HEK293 (cell line): ENCODE results near the gene NCOR1.

Experiments used
- CTCF ChIA-PET: fragments of 350-600 bp; formaldehyde crosslinking; extraction: SDS; loops from one replicate; lab custom pipeline; 2021; ENCODE audit warnings: antibody characterized with exemption; lab: Yijun Ruan, JAX
- POLR2A ChIA-PET: fragments of 300-600 bp; formaldehyde crosslinking; extraction: SDS; loops from one replicate; lab custom pipeline; 2020; ENCODE audit warnings: antibody characterized with exemption, inconsistent platforms; lab: Yijun Ruan, JAX
- H3K27ac ChIP-seq: fragments of 200-500 bp; sonication (Bioruptor generic); 2 replicates; pipeline ENCODE4 v1.5.1; 2014; ENCODE audit warnings: low read depth, low read length, control low read depth, inconsistent platforms; ENCODE audit errors: extremely low read depth
- H3K36me3 ChIP-seq, 2 experiments: fragments of 200-500 bp in 1 of 2; sonication (Bioruptor generic) in 1 of 2; 1 replicate in 1 of 2; 2 replicates in 1 of 2; pipeline ENCODE4 v1.5.1; 2014 to 2017; ENCODE audit warnings: inconsistent platforms in 2 of 2, low read length in 2 of 2; ENCODE audit not compliant: control insufficient read depth in 2 of 2, insufficient read depth in 1 of 2
- H3K4me1 ChIP-seq: fragments of 200-500 bp; sonication (Bioruptor generic); 2 replicates; pipeline ENCODE4 v1.5.1; 2014; ENCODE audit warnings: mild to moderate bottlenecking, low read length, inconsistent platforms; ENCODE audit not compliant: control insufficient read depth, insufficient read depth
- H3K4me3 ChIP-seq: 2 replicates; pipeline ENCODE4 v1.5.1; 2011; ENCODE audit warnings: low read depth, mild to moderate bottlenecking, control low read depth, low read length, moderate library complexity
- H3K9me3 ChIP-seq: fragments of 200-500 bp; sonication (Bioruptor generic); 2 replicates; pipeline ENCODE4 v1.5.1; 2014; ENCODE audit warnings: low read depth, low read length, inconsistent platforms; ENCODE audit not compliant: control insufficient read depth, insufficient read depth
- ELK4 ChIP-seq: IDR thresholded peaks from 2 replicates; pipeline ENCODE4 v1.6.1; 2011; ENCODE audit warnings: mild to moderate bottlenecking, low read depth, low read length, borderline replicate concordance
- GLIS2 ChIP-seq: fragments of 450-650 bp; formaldehyde crosslinking; IDR thresholded peaks from 2 replicates; pipeline ENCODE4 v1.5.1; 2016; ENCODE audit warnings: missing biosample characterization, missing genetic modification characterization
- KLF7 ChIP-seq: fragments of 450-650 bp; formaldehyde crosslinking; IDR thresholded peaks from 2 replicates; pipeline ENCODE4 v1.5.1; 2016; ENCODE audit warnings: missing biosample characterization, missing genetic modification characterization, borderline replicate concordance
- PBX3 ChIP-seq: sonication (generic); formaldehyde crosslinking; IDR thresholded peaks from 2 replicates; pipeline ENCODE4 v1.8.1; 2022; ENCODE audit warnings: mild to moderate bottlenecking, moderate library complexity, missing genetic modification reagents
- PRDM6 ChIP-seq: fragments of 450-650 bp; formaldehyde crosslinking; IDR thresholded peaks from 2 replicates; pipeline ENCODE4 v1.5.1; 2017; ENCODE audit warnings: missing biosample characterization, missing genetic modification characterization
- REST ChIP-seq: fragments of 450-650 bp; formaldehyde crosslinking; IDR thresholded peaks from 2 replicates; pipeline ENCODE4 v1.5.1; 2016; ENCODE audit warnings: missing biosample characterization, missing genetic modification characterization
- SALL2 ChIP-seq: fragments of 450-650 bp; formaldehyde crosslinking; IDR thresholded peaks from 2 replicates; pipeline ENCODE4 v1.5.0; 2017; ENCODE audit warnings: missing biosample characterization, mild to moderate bottlenecking, missing genetic modification characterization, borderline replicate concordance
- ZBTB20 ChIP-seq: fragments of 450-650 bp; formaldehyde crosslinking; IDR thresholded peaks from 2 replicates; pipeline ENCODE4 v1.5.1; 2016; ENCODE audit warnings: missing biosample characterization, missing genetic modification characterization
- ZNF202 ChIP-seq: fragments of 450-650 bp; formaldehyde crosslinking; IDR thresholded peaks from 2 replicates; pipeline ENCODE4 v1.5.1; 2016; ENCODE audit warnings: missing biosample characterization, missing genetic modification characterization, borderline replicate concordance
- ZNF248 ChIP-seq: fragments of 450-650 bp; formaldehyde crosslinking; IDR thresholded peaks from 2 replicates; pipeline ENCODE4 v1.5.1; 2017; ENCODE audit warnings: missing biosample characterization, missing genetic modification characterization
- ZNF266 ChIP-seq: fragments of 450-650 bp; formaldehyde crosslinking; IDR thresholded peaks from 2 replicates; pipeline ENCODE4 v1.5.1; 2016; ENCODE audit warnings: missing biosample characterization, missing genetic modification characterization, low read depth
- ZNF335 ChIP-seq: fragments of 450-650 bp; formaldehyde crosslinking; conservative IDR thresholded peaks from 2 replicates; pipeline ENCODE4 v1.5.1; 2016; ENCODE audit warnings: missing biosample characterization, missing genetic modification characterization
- ZNF473 ChIP-seq: fragments of 450-650 bp; formaldehyde crosslinking; IDR thresholded peaks from 2 replicates; pipeline ENCODE4 v1.5.1; 2017; ENCODE audit warnings: missing biosample characterization, missing genetic modification characterization
- ZNF513 ChIP-seq: fragments of 450-650 bp; IDR thresholded peaks from 2 replicates; pipeline ENCODE4 v1.5.1; 2018; ENCODE audit warnings: missing biosample characterization, missing genetic modification characterization
- ZNF580 ChIP-seq: fragments of 450-650 bp; formaldehyde crosslinking; IDR thresholded peaks from 2 replicates; pipeline ENCODE4 v1.5.1; 2016; ENCODE audit warnings: missing biosample characterization, missing genetic modification characterization
- ZNF596 ChIP-seq: fragments of 450-650 bp; IDR thresholded peaks from 2 replicates; pipeline ENCODE4 v1.5.0; 2018; ENCODE audit warnings: missing biosample characterization, mild to moderate bottlenecking, missing genetic modification characterization, moderate library complexity
- ZNF76 ChIP-seq: fragments of 450-650 bp; formaldehyde crosslinking; IDR thresholded peaks from 2 replicates; pipeline ENCODE4; 2016; ENCODE audit warnings: low read depth, missing biosample characterization, missing genetic modification characterization, borderline replicate concordance
- ZNF768 ChIP-seq: fragments of 450-650 bp; formaldehyde crosslinking; IDR thresholded peaks from 2 replicates; pipeline ENCODE4 v1.5.1; 2018; ENCODE audit warnings: missing biosample characterization, mild to moderate bottlenecking, missing genetic modification characterization

Gene NCOR1

GRCh38 chr17:15998031-15998562, 217.2 kb downstream of the NCOR1 start (continued):
- TF ChIP-seq ZNF513 (tag by site-specific recombination) (no peak), ZNF768 (no peak)

- Histone ChIP-seq H3K36me3 (peaks cover 24 to 37% of the 10 kb centered on the region in 2 experiments), H3K9me3 (no peaks in the 10 kb centered on the region), H3K27ac (no peak overlapping the region), H3K4me3 (no peak overlapping the region), H3K4me1 (no peaks in the 10 kb centered on the region)
- ChIA-PET POLR2A (no interaction called here), CTCF (interaction anchor here (0.8 to 3.7 kb wide), 4 partner anchors 11 to 168 kb away, joined by 3 to 36 read pairs (median 4); partner anchors contain the start of gene ADORA2B)
- no peak for TF ChIP-seq ZNF266 (tag by site-specific recombination)
- no peak for TF ChIP-seq PRDM6 (tag by site-specific recombination)
- TF ChIP-seq REST (tag by site-specific recombination): no peak
- no peak for TF ChIP-seq ZNF76 (tag by site-specific recombination)
- TF ChIP-seq GLIS2 (tag by site-specific recombination): no peak
- no peak for TF ChIP-seq ZBTB20
Measured at GRCh38 chr17:15996322-15996721, 219.0 kb downstream of the NCOR1 start.

- no peak overlapping the region for H3K27ac ChIP-seq
- H3K4me1 ChIP-seq: no peaks in the 10 kb centered on the region
- ChIA-PET POLR2A (no interaction called here), CTCF (no interaction called here)
- H3K36me3 ChIP-seq: peaks cover 39 to 84% of the 10 kb centered on the region in 2 experiments
- no peak overlapping the region for H3K4me3 ChIP-seq
- TF ChIP-seq SALL2 (tag by site-specific recombination) (no peak), ZBTB20 (no peak), PBX3 (no peak), ELK4 (no peak), ZNF473 (tag by site-specific recombination) (no peak), ZNF596 (no peak), ZNF202 (tag by site-specific recombination) (no peak), ZNF335 (no peak), ZNF248 (tag by site-specific recombination) (no peak), KLF7 (tag by site-specific recombination) (no peak), ZNF580 (tag by site-specific recombination) (no peak)
- no peaks in the 10 kb centered on the region for H3K9me3 ChIP-seq
Measured at GRCh38 chr17:15981646-15982580, 233.4 kb downstream of the NCOR1 start.
